ENCODE results near the gene FLNB.

FLNB gene

DNA sequence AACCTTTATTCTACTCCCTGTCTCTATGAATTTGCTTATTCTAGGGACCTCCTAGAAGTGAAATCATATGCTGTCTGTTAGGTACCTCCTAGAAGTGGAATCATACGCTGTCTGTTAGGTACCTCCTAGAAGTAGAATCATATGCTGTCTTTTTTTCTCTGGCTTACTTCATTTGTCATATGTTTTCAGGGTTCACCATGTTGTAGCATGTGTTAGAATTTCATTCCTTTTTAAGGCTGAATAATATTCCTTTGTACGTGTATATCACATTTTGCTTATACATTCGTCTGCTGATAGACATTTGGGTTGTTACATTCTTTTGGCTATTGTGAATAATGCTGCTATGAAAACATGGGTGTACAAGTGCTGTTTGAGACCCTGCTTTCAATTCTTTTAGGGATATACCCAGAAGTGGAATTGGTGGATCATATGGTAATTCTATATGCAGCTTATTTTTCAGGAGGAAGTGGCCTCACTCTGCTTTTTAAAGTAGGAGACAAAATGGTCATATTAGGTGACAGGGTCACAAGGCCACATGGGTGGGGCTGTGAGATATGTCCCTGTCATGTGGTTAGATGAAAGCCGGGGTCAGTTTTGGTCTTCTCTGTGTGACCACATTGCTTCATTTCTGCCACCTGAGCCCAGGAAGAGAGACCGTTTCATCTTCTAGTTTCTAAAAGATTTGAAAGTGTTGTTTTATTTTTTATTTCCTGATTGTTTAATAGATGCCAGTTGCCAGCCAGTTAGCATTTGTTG is 76.7 kb downstream of the FLNB start:
- DNase-seq: no peak

DNA sequence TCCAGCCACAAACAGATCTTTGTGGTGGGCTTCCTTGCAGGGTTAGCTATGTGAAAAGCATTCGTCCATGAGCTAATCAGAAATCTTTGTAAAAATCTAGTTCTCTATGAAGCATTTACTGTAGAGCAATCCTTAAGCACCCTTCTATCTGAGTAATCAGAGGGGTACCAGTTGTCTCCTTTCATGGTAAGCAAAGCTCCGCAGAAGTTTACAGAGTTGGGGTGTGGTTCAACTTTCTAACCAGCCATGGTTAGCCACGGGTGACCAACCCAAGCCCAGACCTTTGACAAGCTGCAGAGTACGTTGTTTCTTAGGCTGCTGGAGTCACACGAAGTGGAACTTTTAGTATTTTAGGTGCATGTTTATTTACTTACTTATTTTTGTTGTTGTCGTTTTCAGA is 77.4 kb downstream of the FLNB start:
- no peak for DNase-seq

DNA sequence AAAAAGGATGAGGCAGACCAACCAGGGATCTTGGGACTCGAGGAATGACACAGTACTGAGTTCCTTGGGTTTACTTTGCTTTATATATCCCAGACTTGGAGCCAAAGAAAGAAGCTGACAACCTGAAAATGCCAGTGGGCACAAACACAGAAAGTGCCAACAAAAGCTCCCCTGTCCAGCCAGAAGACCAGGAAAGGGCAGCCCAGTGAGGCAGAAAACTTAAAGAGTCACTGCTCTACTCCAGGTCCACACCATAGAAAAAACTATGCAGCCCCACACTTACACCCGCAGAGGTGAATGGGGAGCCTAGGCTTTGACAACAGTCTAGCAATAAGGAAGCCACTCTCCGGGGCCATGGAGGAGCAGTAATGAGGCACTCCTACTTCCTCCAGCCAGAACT is 80.3 kb downstream of the FLNB start:
- DNase-seq: no peak

DNA sequence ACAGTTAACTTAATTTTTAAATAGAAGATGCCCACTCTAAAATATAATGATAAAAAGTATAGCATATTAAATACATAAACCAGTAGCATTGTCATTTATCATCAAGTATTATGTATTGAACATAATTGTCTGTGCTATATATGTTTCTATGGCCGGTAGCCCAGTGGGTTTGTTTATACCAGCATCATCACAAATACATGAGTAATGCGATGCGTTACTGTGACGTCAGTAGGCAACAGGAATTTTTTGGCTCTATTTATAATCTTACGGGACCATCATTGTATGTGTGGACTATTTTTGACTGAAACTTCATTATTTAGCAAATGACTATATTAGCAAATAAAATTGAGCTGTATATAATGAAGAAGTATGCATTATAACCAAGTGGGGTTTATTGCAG is 82.1 kb downstream of the FLNB start:
- DNase-seq: no peak

DNA sequence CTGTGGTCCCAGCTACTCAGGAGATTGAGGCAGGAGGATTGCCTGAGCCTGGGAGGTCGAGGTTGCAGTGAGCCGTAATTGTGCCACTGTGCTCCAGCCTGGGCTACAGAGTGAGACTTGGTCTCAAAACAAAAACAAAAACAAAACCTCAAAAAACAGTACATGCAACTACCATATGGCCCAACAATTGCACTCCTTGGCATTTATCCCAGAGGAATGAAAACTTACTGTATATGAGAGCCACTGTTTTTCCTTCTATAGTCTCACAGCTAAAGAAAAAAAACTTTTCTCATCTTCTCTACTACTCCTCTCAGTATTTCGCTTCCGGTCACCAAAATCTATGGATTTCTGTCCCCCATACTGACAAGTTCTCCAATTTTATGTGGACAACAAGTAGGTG is 84.3 kb downstream of the FLNB start:
- DNase-seq: no peak

DNA sequence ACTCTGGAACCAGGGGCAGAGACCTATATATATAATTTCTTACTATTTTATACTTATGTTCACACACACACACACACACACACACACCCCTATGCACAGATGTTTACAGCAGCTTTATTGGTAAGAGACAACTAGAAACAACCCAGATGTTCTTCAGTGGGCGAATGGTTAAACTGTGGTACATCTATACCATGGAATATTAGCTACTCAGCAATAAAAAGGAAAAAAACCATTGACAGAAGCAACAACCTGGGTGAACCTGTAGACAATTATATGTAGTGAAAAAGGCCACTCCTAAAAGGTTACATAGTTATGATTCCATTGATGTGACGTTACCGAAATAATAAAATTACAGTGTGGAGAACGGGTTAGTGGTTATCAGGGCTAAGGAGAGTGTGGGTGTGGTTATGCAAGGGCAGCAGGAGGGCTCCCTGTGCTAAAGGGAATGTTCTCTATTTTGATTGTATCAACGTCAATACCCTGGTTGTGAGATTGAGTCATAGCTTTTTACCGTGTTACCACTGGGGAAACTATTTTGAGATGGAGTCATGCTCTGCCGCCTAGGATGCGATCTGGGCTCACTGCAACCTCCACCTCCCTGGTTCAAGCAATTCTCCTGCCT is 85.5 kb downstream of the FLNB start:
- DNase-seq: no peak

DNA sequence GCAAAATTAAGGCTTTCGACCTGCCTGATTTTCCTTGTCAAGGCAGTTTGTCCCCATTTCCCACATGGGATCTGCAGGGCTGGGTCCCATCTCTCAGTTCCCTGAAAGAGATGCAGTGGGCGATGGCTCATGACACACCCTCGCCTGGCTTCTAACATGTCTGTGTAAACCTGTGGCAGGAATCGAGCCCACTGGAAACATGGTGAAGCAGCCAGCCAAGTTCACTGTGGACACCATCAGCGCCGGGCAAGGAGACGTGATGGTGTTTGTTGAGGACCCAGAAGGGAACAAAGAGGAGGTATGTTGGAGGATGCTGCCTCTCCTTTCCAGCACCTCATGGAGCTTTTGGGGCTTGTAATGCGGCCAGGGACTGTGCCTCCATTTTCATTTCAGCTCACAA is 86.4 kb downstream of the FLNB start:
- no peak for DNase-seq

DNA sequence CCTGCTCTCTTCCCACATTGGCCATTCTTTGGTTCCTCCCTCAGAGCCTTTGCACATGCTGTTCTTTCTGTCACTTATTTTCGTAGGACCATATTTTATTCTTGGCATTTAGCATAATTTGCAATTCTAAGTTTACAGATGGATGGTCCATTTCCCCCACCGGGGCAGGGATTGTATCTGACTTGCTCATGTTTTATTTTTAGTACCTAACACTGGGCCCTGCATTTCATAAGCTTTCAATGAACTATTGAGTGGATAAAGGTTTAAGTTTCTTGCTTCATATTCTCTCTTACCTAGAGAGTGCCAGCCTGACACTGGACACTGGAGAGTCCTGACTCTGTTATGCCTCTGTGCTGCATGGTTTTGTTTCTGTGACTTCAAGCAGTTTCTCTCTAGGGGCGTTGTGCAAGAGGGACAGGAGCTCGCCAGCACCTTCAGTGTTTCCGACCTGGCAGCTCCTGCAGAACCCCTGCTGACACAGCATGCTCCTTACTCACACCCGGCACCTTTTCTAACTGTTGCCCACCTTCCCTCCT is 87.4 kb downstream of the FLNB start:
- no peak for DNase-seq

DNA sequence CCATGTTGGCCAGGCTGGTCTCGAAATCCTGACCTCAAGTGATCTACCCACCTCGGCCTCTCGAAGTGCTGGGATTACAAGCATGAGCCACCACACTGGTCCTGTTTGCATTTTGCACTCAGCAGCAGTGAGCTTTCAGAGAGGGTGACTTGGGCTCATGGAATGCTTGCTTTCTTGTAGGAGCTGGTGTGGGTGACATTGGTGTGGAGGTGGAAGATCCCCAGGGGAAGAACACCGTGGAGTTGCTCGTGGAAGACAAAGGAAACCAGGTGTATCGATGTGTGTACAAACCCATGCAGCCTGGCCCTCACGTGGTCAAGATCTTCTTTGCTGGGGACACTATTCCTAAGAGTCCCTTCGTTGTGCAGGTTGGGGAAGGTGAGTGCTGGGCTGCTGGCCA is 90.3 kb downstream of the FLNB start:
- DNase-seq: no peak

DNA sequence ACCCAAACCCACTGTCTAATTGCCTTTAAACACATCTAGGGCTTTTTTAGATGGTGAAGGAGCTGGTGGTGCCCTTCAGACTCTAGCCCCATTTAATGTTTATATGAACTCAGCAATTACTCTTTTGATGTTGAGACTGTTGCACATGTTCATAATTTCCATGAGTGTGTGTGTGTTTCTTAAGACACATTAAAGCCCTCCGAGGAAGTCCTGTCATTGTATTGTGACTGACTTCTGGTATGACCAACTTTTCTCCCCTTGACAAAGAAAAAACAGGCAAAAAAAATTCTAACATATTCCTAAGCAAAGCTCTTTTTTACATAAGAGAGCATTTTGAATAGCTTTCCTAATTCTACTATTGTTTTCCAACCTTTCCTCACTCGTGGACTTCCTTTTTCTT is 91.6 kb downstream of the FLNB start:
- no peak for DNase-seq

DNA sequence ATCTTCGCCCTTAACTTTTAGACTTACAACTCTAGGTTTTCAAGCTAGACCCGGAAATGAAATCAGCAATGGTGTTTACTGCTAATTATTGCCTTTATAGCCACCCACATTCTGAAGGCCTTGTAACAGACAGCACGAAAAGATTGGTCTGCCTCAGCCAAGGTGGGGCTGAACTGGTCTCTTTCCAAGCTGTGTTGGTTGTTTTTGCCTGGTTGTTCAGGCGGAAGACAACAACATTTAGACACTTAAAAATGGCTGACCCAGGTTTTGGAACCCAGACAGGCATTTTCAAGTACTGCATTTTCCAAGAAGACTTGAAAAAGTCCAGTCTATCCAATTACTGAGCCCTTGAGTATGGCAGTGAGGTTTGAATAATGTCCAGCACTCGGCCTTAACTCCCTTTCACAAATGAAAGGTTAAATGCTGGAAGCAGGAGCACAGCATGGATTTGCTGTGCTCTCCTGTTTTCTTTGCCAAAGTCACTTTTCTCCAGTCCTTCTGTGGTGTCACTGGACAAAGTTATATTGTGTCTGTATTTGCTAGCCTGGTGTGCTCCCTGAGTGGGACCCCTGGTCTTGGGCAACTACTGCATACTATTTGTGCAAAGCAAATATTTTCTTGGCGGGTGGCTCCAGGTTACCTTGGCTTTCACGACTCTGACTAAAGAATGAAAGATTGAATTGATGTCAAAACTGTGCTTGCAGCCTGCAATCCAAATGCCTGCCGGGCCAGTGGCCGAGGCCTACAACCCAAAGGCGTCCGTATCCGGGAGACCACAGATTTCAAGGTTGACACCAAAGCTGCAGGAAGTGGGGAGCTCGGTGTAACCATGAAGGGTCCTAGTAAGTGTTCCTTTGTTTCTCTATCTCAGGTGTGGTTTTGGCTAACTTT is 93.5 kb downstream of the FLNB start:
- no peak for DNase-seq

DNA sequence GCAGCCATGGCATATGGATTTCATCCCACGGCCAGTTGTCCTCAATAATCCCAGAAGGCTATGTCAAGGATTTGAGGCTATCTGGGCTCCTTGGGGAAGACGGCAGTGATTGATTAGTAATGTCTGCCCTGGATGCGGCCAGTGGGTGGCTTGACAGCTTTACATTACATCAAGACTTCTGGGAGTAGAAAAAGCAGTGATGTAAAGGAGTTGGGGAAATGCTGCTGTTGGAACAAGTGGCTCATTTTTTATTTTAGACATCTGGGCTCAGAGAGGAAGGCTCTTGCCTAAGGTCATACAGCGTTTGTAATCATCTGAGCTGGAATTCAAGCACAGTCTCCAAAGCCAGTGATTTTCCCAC is 94.1 kb downstream of the FLNB start:
- DNase-seq: no peak

DNA sequence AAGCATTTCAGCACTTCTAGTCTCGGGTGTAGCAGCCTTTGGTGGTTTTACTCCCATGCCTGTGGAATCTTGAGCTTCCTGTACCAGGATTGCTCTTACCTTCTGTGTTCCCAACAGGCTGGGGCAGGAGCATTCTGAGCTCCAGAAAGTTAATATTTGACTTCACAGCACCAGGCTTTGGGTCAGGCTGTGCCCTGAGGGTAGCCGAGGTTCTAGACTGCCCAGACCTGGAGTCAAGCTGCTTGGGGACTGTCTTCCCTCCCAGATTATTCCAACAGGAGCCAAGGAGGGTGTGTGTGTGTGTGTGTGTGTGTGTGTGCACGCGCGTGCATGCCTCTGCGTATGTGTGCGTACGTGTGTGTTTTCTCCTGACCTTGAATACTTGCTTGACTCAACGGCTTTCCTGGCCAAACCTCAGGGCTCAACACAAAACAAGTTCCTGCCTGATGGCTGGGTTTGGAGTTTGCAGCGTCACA is 94.8 kb downstream of the FLNB start:
- DNase-seq: no peak

DNA sequence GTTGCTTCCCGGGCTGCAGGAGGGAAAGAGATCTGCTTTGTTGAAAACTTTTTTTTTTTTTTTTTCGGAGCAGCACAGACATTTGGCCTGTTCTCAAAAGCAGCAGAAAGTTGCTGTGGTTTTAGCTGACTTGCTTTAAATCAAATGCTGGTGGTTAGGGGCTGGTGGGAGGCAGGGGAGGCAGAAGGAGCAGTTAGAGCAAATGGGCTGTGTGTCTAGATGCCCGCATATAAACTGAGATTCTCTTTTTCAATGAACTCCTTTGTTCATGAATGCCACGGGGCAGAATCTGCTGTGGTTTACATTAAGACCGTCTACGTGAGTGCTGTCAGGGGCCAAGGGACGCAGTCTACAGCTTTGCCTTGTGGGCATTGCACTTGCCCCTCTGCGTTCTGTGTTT is 95.9 kb downstream of the FLNB start:
- DNase-seq: no peak

DNA sequence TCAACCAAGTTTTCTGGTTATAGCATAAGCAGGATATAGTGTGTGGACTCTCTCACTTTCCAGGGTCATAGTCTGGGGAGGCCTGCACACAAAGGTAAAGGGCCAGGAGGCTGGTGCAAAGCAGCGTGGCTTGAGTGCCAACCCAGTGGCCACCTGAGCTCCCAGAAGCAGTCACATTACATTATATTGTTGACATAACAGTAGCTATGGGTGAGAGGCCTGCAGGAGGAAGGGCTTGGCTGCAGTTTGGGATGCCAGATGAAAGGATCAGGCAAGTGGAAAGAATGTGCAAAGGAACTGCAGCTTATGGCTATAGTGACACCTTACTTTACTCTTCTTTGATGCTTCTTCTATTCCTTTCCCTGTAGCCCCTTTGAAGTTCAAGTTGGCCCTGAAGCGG is 96.5 kb downstream of the FLNB start:
- DNase-seq: no peak

DNA sequence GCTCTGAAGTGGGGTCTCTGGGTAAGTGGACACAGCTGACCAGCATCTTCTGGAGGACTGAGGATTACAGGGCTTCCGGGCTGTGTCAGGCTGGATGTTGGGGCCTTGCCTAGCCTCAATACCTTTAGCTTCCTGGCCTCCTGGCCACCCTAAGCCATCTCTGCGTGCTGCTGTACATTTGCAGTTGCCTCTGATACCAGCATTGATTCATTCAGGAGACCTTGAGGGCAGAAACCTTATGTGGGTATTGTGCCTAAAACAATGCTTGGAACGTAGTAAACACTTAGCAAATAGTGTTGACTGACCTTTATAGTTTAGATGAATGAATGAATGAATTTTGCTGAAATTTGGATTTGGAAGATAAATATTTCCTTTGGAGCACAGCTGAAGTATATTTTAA is 97.0 kb downstream of the FLNB start:
- no peak for DNase-seq

DNA sequence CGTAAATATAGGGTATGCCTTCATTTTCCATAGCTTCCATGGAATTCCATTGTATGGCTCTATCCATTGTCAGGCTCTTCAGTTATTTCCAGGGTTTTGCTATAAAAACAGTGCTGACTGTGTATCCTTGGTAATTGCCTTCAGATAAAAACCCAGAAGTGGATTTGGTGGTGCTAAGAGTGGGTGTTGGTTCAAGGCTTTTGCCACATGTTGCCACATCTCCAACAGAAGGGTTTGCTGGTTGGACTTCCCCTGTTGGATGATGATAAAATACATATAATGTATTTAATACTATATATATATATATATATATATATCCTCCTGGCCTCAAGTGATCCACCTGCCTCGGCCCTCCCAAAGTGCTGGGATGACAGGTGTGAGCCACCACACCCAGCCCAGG is 97.8 kb downstream of the FLNB start:
- no peak for DNase-seq

DNA sequence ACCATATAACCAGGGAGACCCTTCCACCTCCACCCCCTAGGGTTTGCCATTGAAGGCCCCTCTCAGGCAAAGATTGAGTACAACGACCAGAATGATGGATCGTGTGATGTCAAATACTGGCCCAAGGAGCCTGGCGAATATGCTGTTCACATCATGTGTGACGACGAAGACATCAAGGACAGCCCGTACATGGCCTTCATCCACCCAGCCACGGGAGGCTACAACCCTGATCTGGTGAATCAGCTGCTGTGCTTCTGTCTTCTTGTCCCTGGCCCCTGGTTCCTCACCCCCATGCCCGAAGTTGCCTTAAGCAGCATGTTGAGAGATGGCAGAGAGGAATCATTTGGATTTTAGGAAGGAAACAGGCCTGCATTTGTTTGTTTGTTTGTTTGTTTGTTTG is 98.4 kb downstream of the FLNB start:
- no peak for DNase-seq

DNA sequence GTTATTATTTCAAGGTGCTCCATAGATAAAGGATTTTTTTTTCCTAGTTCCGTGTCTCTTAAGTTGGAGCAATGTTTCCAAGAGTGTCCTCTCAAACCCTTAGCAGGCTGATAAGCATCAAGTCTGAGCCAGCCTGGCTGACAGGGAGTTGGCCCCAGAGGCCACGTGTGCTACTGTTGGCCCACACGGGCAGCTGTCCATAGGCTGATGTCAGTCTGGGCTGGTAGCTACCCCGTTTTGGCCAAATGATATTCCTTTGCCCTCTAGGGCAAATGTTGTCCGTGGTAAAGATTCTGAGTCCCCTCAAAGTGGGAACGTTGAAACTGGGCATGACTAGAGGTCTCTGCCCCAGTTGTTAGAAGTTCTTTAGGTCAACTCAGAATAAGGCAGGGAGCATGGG is 99.4 kb downstream of the FLNB start:
- no peak for DNase-seq

DNA sequence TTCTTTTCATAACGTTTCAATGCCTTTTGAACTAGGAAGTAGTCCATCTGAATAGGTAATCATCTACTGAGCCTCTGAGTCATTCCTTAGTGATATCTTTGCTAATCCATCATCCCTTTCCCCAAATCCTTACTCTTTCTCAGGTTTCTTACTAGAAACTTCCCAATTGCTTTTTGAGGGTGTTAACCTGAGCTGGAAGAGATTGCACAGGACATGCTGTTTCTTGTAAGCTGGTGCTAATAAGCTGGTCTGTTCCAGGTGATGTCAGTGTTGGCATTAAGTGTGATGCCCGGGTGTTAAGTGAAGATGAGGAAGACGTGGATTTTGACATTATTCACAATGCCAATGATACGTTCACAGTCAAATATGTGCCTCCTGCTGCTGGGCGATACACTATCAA is 101.5 kb downstream of the FLNB start:
- DNase-seq: no peak

DNA sequence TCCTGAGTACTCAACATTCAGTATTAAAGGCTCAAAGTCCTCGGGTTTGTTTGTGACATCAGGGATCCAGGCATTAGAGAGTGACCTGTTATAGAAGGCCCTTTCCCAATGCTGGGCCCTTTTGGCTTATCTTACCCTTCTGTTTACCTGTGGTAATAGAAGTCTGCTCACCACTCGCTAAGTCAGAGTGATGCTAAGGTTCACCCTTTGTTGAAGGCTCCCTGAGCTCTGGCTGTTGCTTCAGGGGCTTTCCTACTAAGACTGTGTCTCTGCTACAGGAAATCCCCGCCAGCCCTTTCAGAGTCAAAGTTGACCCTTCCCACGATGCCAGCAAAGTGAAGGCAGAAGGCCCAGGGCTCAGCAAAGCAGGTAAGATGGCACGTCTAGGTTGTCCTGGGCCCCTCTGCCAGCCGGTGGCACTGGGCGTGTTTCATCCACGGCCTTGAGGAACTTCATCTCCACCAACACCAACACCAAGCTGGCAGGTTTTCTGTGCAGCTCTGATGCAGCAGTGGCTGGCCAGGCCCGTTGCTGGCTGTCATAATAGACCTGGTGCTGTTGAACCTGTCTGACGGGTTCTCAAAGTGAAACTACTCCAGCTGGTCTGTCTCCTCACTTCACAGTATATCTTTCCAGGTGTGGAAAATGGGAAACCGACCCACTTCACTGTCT is 103.4 kb downstream of the FLNB start:
- peak; percentile 2 for DNase-seq

DNA sequence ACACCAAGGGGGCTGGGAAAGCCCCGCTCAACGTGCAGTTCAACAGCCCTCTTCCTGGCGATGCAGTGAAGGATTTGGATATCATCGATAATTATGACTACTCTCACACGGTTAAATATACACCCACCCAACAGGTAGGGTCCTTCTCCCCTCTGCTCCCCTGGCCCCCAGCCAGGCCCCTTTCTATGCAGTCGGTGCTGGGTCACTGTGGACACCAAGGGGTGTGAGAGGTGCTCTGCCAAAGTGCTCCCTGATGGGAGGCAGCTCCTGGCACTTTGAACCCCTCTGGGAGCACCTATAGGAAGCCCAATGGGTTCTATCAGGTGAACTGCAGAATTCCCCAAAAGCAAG is 103.9 kb downstream of the FLNB start:
- DNase-seq: no peak

DNA sequence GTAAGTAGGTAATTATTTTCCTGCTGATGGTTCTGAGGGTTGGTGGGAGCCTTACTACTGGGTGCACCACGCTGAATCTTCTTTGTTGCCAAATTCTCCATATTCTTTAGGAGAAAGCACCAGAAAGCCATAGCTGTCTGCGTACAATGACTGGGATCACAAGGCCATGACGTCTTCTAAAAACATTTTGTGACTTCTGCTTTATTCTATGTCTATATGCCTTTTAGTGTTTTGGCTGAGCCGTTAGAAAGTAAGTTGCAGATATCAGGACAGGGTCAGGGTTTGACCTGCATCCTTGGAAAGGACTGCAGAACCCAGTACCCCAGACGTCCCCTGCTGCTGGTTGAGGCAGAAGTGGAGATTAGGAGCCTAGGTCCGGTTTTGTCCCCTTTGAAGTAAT is 107.0 kb downstream of the FLNB start:
- DNase-seq: no peak
